Mucosa of gallbladder (tissue), 1 donor: ENCODE data around the gene NOL4L. TPM values are rescaled to one million over a fixed set of nuclear protein-coding genes. Genes with fewer than 3 reads are reported as not detected.

Experiments used
- DNase-seq: peaks from one replicate; pipeline ENCODE4 v3.0.0-alpha.2; 2020; ENCODE audit warnings: low spot score
- total RNA-seq: library from RNA; stranded (reverse); gene quantifications from one replicate; pipeline ENCODE4 v1.2.1, GENCODE V29; 2021
- donor health status: DM: no; HTN: no; CAD: no.

Gene NOL4L
- 53.0 TPM for total RNA-seq

DNA sequence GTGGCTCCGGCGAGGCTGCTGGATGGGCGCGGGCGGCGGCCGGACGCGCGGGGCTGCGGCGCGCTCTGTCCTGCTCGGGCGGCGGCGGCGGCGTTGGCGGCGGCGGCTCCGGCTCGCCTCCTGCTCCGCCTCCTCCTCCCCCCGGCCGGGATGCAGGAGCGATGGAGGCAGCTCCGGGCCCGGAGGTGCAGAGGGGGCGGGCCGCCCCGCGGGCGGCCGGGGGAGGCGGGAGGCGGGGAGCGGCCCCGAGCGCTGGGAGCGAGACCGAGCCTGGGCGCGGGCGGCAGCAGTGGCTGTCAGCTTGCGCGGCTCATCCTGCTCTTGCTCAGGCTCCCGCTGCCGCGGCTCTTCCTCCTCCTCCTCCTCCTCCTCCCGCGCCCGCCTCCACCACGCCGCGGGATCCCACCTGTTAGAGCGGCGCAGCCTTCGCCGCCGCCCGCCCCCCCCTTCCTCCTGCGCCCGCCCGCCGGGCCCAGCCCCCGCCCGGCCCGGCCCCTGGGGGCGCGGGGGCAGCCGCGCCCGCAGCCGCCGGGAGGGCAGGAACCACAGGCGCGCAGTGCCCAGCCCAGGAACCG lies at the start of gene NOL4L:
Gene NOL4L, minus strand, starts transcription at position 323 of the 575 bp plus-strand sequence. CDS start 443 bp downstream, outside the sequence.
- DNase-seq, result peak; percentile 22

DNA sequence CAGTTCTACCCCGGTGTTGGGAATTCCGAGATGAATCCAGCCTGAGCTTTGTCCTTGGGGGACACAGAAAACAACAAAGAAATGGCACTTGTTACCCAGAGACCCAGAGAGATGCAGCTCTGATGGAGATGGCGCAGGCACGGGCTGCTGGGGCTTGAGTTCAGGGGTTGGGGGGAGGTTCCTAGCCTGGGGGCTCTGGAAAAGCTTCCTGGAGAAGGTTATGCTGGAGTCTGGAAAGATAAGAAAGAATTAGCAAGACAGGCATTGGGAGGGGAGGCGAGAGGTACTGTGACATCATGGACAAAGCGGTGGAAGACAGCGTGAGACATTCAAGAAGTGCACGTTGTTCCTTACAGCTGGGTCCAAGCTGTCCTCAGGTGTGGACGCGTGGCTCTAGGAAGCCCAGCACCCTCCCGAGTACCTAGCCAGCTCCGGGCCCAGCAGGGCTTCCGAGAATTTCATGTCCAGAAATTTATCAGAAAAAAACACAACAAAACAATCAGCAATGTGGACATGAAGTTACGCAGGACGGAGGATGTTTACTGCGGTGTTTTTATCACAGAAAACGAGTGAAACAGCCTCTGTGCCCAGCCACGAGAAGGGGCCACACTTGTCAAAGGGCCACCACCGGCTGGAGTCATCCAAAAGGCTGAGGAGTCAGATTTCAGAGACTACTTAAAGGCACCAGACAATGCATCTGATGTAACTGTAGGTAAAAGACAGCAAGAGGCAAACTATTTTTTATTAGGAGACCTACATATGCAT lies 49.1 kb upstream of the NOL4L start:
- no peak for DNase-seq

GRCh38 chr20:32632461-32633354 lies 47.6 kb upstream of the NOL4L start:
- no peak for DNase-seq

GRCh38 chr20:32631933-32632460 lies 46.9 kb upstream of the NOL4L start:
- DNase-seq, result no peak

- DNase-seq, result no peak
Measured at GRCh38 chr20:32629813-32630212, 44.7 kb upstream of the NOL4L start.

- no peak for DNase-seq
Measured at GRCh38 chr20:32628960-32629530, 43.9 kb upstream of the NOL4L start.

GRCh38 chr20:32626859-32627636 lies 41.9 kb upstream of the NOL4L start:
- no peak for DNase-seq

DNA sequence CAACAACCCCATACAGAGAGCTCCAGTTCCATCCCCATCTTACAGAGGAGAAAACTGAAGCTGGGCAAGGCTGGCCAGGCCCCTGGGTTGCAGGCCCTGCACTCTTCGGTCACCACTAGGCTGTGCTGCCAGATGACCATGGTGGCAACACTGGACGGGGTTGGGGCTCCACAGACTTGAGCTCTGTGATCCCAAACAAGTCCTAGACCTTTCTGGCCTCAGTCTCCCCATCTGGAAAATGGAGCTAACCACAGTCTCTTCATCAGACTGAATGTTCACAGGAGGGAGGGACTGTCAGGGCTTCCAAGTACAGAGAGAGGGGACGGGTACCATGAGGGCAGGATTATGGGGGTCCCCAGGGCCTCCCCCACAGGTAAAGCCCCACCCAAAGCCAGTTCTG lies 41.3 kb upstream of the NOL4L start:
- DNase-seq, result no peak

- DNase-seq, result no peak
Measured at GRCh38 chr20:32625996-32626395, 40.9 kb upstream of the NOL4L start.

GRCh38 chr20:32624687-32625345 lies 39.7 kb upstream of the NOL4L start:
- DNase-seq, result no peak

DNA sequence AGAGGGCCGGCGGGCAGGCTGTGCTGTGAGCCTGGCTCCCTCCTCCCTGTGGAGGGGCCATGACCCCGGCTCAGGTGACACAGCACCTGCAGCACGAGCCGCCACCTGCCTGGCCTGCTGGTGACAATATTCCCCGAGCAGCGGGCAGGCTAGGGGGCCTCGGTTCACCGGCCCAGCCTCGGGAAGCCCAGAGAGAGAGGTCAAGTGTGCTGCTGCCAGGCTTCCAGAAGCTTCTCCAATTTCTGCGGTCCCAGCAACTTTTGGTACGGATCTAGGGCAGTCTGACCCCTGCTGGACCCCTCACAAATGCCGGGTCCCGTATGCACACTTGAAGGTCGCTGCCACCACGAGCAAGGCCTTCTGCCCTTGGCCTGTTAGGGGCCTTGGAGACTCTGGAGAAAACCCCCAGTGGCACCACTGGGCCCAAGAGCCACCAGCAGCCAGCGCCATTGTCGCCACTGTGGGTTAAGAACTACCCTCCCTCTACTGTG lies 38.6 kb upstream of the NOL4L start:
- DNase-seq, result no peak

- DNase-seq, result no peak
Measured at GRCh38 chr20:32622585-32623468, 37.7 kb upstream of the NOL4L start.

GRCh38 chr20:32621891-32622584 lies 36.9 kb upstream of the NOL4L start:
- no peak for DNase-seq

DNA sequence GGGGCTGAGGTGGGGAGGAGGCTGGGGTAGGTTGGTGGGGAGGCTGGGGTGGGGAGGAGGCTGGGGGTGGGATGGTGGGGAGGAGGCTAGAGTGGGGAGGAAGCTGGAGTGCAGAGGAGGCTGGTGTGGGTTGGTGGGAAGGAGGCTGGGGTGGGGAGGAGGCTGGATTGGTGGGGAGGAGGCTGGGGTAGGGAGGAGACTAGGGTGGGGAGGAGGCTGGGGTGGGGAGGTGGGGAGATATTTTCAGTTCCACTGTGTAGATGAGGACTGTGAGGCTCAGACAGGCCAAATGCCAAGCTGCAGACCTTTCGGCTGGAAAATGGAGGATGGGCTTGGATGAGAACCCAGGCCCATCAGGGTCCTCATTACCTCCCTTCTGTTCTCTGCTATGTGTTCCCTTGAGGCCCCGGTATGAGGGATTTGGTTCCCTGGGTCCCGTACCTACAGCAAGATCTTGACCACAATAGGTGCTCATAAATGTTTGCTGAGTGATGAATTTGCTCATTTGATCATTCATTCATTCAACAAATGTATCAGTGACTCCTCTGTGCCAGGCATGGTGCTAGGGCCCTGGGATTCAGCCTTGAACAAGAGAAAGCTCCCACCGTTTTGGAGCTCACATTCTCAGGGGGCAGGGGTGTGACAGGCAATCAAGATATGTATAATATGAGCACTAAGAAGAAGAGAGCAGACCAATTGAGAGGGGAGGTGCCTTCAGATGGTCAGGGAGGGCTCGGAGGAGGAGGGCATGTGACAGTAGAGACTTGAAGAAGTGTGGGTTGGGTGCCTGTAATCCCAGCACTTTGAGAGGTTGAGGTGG lies 36.1 kb upstream of the NOL4L start:
- no peak for DNase-seq

DNA sequence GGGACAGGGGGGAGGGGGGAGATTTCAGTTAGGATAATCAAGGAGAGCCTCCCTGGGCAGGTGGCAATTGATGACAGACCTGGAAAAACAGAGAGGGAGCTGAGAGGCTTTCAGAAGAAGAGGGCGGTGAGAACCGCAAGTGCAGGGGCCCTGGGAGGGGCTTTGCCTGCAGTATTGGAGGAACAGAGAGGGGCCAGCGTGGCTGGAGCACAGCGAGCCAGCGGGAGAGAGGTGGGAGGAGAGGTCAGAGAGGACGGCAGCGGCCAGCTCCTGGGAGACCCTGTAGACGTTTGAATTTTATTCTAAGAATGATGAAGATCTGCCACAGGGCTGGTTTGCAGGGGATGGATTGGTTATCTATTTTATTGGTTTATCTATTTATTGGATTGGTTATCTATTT lies 34.5 kb upstream of the NOL4L start:
- no peak for DNase-seq

- DNase-seq, result no peak
Measured at GRCh38 chr20:32614772-32615171, 29.6 kb upstream of the NOL4L start.

- no peak for DNase-seq
Measured at GRCh38 chr20:32614303-32614702, 29.2 kb upstream of the NOL4L start.
